Prostate gland (tissue), 2 donors: ENCODE data around the gene SORBS1. TPM values are rescaled to one million over a fixed set of nuclear protein-coding genes. Genes with fewer than 3 reads are reported as not detected.

Experiments
- DNase-seq: peaks from one replicate; pipeline ENCODE4 v3.0.0-alpha.2; 2019; ENCODE audit warnings: low spot score
- H3K27ac ChIP-seq, 2 donors: fragments of 200-600 bp; sonication (generic); 2 replicates each; pipeline ENCODE4 v1.5.1; 2017 to 2019
- H3K27me3 ChIP-seq: fragments of 200-600 bp; sonication (generic); replicated peaks from 2 replicates; pipeline ENCODE4 v1.5.1; 2019; ENCODE audit not compliant: insufficient read depth
- H3K36me3 ChIP-seq, 2 donors: fragments of 200-600 bp; sonication (generic); 1 replicate in 1 of 2; 2 replicates in 1 of 2; pipeline versions ENCODE4 v1.5.1 to v1.8.1; 2017 to 2019
- H3K4me1 ChIP-seq: fragments of 200-600 bp; sonication (generic); replicated peaks from 2 replicates; pipeline ENCODE4 v1.5.1; 2019
- H3K4me3 ChIP-seq, 2 donors: fragments of 200-600 bp; sonication (generic); 2 replicates each; pipeline ENCODE4 v1.5.1; 2017 to 2019
- H3K9me3 ChIP-seq: fragments of 200-600 bp; sonication (generic); 2 replicates; pipeline ENCODE4 v1.5.1; 2017
- CTCF ChIP-seq, 4 experiments: fragments of 200-600 bp in 2 of 4; fragments of 450-650 bp in 2 of 4; sonication (generic) in 2 of 4; IDR thresholded peaks; 1 replicate in 3 of 4; 2 replicates in 1 of 4; pipeline ENCODE4 v1.5.1; 2016 to 2019; ENCODE audit warnings: antibody characterized with exemption in 4 of 4, mild to moderate bottlenecking in 2 of 4, moderate library complexity in 2 of 4
- POLR2A ChIP-seq: fragments of 450-650 bp; IDR thresholded peaks from one replicate; pipeline ENCODE4 v1.6.1; 2016; ENCODE audit warnings: antibody characterized with exemption, mild to moderate bottlenecking
- POLR2AphosphoS5 ChIP-seq: sonication (generic); formaldehyde crosslinking; IDR thresholded peaks from one replicate; pipeline ENCODE4 v1.6.1; 2017; ENCODE audit warnings: antibody characterized with exemption
- WGBS: methylation state at CpG from one replicate; pipeline ENCODE4 v1.1.5; 2018; 5-methylcytosine and 5-hydroxymethylcytosine counted together
- intact Hi-C: fragments of 100-400 bp; cut with DNase I; formaldehyde crosslinking; loops from one replicate; pipeline ENCODE4 v1.14.2; 2022
- total RNA-seq, 2 donors: library from RNA; depleted of rRNA; stranded (reverse); fragments of >200 nt; gene quantifications; one replicate each; pipeline ENCODE4 v1.1.0, GENCODE V29; 2016

The SORBS1 gene
- total RNA-seq, 2 donors from 2014 or later: 84.6 to 189 TPM

GRCh38 chr10:95329296-95329695 lies 231.9 kb downstream of the SORBS1 start:
- WGBS: 85% methylated on average over 9 of the region's 9 CpGs
- intact Hi-C loops: no loop called here
- H3K9me3 ChIP-seq: no peaks in the 10 kb centered on the region
- DNase-seq: no peak
- no peak overlapping the region for H3K27ac ChIP-seq
- no peak for TF ChIP-seq CTCF (IDR thresholded peaks at IDR 0.05)
- TF ChIP-seq POLR2A: no peak
- no peak for TF ChIP-seq POLR2AphosphoS5
- no peaks in the 10 kb centered on the region for H3K36me3 ChIP-seq
- no peaks in the 10 kb centered on the region for H3K27me3 ChIP-seq
- H3K4me1 ChIP-seq: no peaks in the 10 kb centered on the region
- H3K4me3 ChIP-seq: no peak overlapping the region

- DNase-seq: no peak
- WGBS: 81% methylated on average over 3 of the region's 3 CpGs
- intact Hi-C loops: no loop called here
- TF ChIP-seq POLR2AphosphoS5: no peak
- TF ChIP-seq POLR2A: no peak
- no peak for TF ChIP-seq CTCF (IDR thresholded peaks at IDR 0.05)
- Histone ChIP-seq H3K27me3 (no peaks in the 10 kb centered on the region), H3K36me3 (no peaks in the 10 kb centered on the region), H3K9me3 (no peaks in the 10 kb centered on the region), H3K4me1 (no peaks in the 10 kb centered on the region), H3K4me3 (no peak overlapping the region), H3K27ac (no peak overlapping the region)
Observed at GRCh38 chr10:95328013-95328412, 233.2 kb downstream of the SORBS1 start.

- DNase-seq: peak; percentile 52
- H3K27ac ChIP-seq: no peak overlapping the region
- no peaks in the 10 kb centered on the region for H3K27me3 ChIP-seq
- WGBS: 29% methylated on average over 5 of the region's 5 CpGs
- TF ChIP-seq CTCF (IDR thresholded peaks at IDR 0.05): peak in 1 of 4 experiments; percentile 9
- no peak for TF ChIP-seq POLR2AphosphoS5
- no peak for TF ChIP-seq POLR2A
- no peaks in the 10 kb centered on the region for H3K4me1 ChIP-seq
- H3K4me3 ChIP-seq: no peak overlapping the region
- H3K9me3 ChIP-seq: no peaks in the 10 kb centered on the region
- no peaks in the 10 kb centered on the region for H3K36me3 ChIP-seq
- intact Hi-C loops: no loop called here
Observed at GRCh38 chr10:95327367-95327766, 233.8 kb downstream of the SORBS1 start.

- no peaks in the 10 kb centered on the region for H3K36me3 ChIP-seq
Observed at GRCh38 chr10:95326396-95326795, 234.8 kb downstream of the SORBS1 start.

More at GRCh38 chr10:95326396-95326795, 234.8 kb downstream of the SORBS1 start:
- TF ChIP-seq POLR2AphosphoS5 (no peak), CTCF (IDR thresholded peaks at IDR 0.05) (no peak), POLR2A (no peak)
- intact Hi-C loops: no loop called here
- Histone ChIP-seq H3K4me1 (no peaks in the 10 kb centered on the region), H3K4me3 (no peak overlapping the region), H3K9me3 (no peaks in the 10 kb centered on the region), H3K27me3 (no peaks in the 10 kb centered on the region), H3K27ac (no peak overlapping the region)
- DNase-seq: no peak
- WGBS: 94% methylated on average over 2 of the region's 2 CpGs
